Ovary (tissue), 10 donors: ENCODE data around the gene TTC31. TPM values are rescaled to one million over a fixed set of nuclear protein-coding genes. Genes with fewer than 3 reads are reported as not detected.

Experiments used
- DNase-seq, 5 donors: peaks; one replicate each; pipeline ENCODE4 v3.0.0-alpha.2; 2019 to 2020
- H3K27ac ChIP-seq, 2 donors: fragments of 200-600 bp; one replicate each; pipeline versions ENCODE4 v1.5.1 to v1.8.0; 2019 to 2022
- H3K27me3 ChIP-seq: fragments of 200-600 bp; one replicate; pipeline ENCODE4 v1.8.0; 2022
- H3K36me3 ChIP-seq: fragments of 200-600 bp; sonication (generic); one replicate; pipeline ENCODE4 v1.5.1; 2019
- H3K4me1 ChIP-seq: one replicate; pipeline ENCODE4 v1.8.1; 2013; ENCODE audit warnings: mild to moderate bottlenecking, moderate library complexity; ENCODE audit not compliant: insufficient read depth
- H3K4me3 ChIP-seq: fragments of 200-600 bp; sonication (generic); one replicate; pipeline ENCODE4 v1.5.1; 2017
- H3K9me3 ChIP-seq, 2 donors: fragments of 200-600 bp in 1 of 2; sonication (generic) in 1 of 2; one replicate each; pipeline versions ENCODE4 v1.5.1 to v1.8.1; 2013 to 2019; ENCODE audit warnings: mild to moderate bottlenecking in 1 of 2, moderate library complexity in 1 of 2
- EP300 ChIP-seq: sonication (generic); formaldehyde crosslinking; IDR thresholded peaks from one replicate; pipeline ENCODE4 v1.6.1; 2017; ENCODE audit warnings: antibody characterized with exemption
- POLR2A ChIP-seq: fragments of 450-650 bp; IDR thresholded peaks from one replicate; pipeline ENCODE4 v1.6.1; 2017; ENCODE audit warnings: antibody characterized with exemption, mild to moderate bottlenecking, moderate library complexity
- WGBS, 3 donors: extraction: QIAGEN DNeasy Blood & Tissue Kit in 1 of 3; methylation state at CpG; one replicate each; pipeline versions ENCODE4 v1.1.5 to v1.1.7; 2013 to 2017; 5-methylcytosine and 5-hydroxymethylcytosine counted together
- intact Hi-C, 4 donors: fragments of 100-400 bp; cut with DNase I; formaldehyde crosslinking; loops; one replicate each; pipeline versions ENCODE4 v1.11.0 to v1.15.1; 2022 to 2023
- long read RNA-seq, 3 donors: library from polyadenylated mRNA in 2 of 3; unstranded in 2 of 3; transcript quantifications; one replicate each; pipeline ENCODE4 v2.0.0 and lab custom pipeline, GENCODE V29; 2021 to 2026
- polyA plus RNA-seq, 2 donors: library from polyadenylated mRNA; stranded (reverse); fragments of 200-250 nt in 1 of 2; fragments of 350-450 nt in 1 of 2; fragmentation: Illumina TruSeq in 1 of 2; extraction: RNeasy Lipid Tissue Mini Kit (QIAGEN cat#74804) in 1 of 2; gene quantifications; one replicate each; pipeline ENCODE4 v1.2.3, GENCODE V29; 2013 to 2014
- total RNA-seq, 7 donors: library from RNA; depleted of rRNA in 2 of 7; stranded (reverse); fragments of >200 nt in 2 of 7; fragmentation: NEBNext Ultra II Directional in 3 of 7; extraction: Animal tissue kit (Norgen Biotek cat#: 25700) in 3 of 7; gene quantifications; one replicate each; pipeline versions ENCODE4 v1.1.0 to v1.2.4, GENCODE V29; 2016 to 2023
- TF ChIP-seq, protein P1 (sequence below), 3 donors: fragments of 450-650 bp in 2 of 3; fragments of 200-600 bp in 1 of 3; IDR thresholded peaks; one replicate each; pipeline versions ENCODE4 v1.5.1 to v1.8.0; 2016 to 2022; ENCODE audit warnings: antibody characterized with exemption in 3 of 3, mild to moderate bottlenecking in 1 of 3
- donor health status: DM: no; HTN: no; CAD: no; lungs with moderate emphysema.
- donor health status: DM: no; HTN: no; CAD: no.
- donor health status: Bipolar disorder and iron deficiency.
- donor health status: DM: yes; HTN: yes; CAD: no.
- donor health status: DM: no; HTN: no; CAD: no.
- donor health status: DM: yes; HTN: yes; CAD: no.

Gene TTC31
- total RNA-seq = 10 to 100 TPM; 15.1 to 21.7 (median 15.7) TPM
- polyA plus RNA-seq = 10 to 100 TPM; 12.9 to 18.0 TPM
- long read RNA-seq, donor 1, transcript TTC31-201 (13 exons, 3,235 nt) = major isoform, 7 of 31 reads
- long read RNA-seq, donor 1, partial matches to known transcripts = 4 of 31 reads
- long read RNA-seq, donor 1, other reads (novel, unspliced or antisense) = 18 of 31 reads
- long read RNA-seq, donor 2, partial matches to known transcripts = 0 of 1 reads
- long read RNA-seq, donor 2, other reads (novel, unspliced or antisense) = 0 of 1 reads
- long read RNA-seq, donor 3, transcript TTC31-201 (13 exons, 3,235 nt) = major isoform, 5 of 34 reads
- long read RNA-seq, donor 3, partial matches to known transcripts = 5 of 34 reads
- long read RNA-seq, donor 3, other reads (novel, unspliced or antisense) = 23 of 34 reads

DNA sequence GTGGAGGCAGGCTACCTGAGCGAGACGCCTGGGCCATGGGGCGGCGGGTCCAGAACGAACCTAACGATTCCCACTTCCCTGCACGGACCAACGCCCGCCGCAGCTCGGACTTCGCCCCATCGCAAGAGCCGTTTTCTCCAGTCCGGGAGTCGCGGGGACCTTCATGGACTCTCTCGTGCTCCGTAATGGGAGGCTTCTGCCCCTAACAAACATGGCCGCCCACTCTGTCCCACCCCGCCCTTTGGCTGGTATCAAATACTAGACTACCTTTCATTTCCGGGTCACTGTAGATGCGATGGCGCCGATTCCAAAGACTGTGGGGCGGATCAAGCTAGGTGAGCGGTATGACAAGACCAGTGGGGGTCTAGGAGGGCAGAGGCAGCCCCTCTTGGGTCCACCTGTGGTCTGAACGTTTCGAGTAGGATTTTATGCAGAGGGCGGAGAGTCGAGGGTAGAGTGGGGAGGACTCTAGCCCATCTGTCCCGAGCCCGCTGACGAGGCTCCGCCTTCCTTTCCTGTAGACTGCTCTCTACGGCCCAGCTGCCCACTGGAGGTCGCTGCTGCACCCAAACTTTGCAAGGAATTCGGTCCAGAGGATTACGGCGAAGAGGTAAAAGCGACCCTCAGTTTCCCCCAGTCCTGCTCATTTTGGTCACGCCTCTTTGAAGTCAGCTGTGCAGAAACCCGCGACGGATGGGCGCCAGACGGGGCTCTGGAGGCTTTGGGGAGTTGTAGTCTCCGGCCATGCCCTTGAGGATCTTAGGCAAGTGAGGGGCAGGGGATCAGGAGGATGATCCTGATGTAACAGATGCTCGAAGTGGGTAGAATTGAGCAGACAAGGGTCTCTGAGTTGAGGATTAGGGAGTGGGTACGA is at the start of gene TTC31, which contains the start of gene CCDC142:
TTC31 (plus strand) TSS at position 281 of the 874 bp plus-strand sequence; CDS start at position 296, 15 bp downstream.
CCDC142 (minus strand) TSS at position 198 of the 874 bp plus-strand sequence; CDS start at position 37, 161 bp downstream.
- peak; percentile 94 to 97 (median 94) for DNase-seq
- no peaks in the 10 kb centered on the region for H3K36me3 ChIP-seq
- peaks cover 8% of the 10 kb centered on the region for H3K4me1 ChIP-seq
- intact Hi-C loops = loop anchor here in 2 of 4 donors (5.0 kb wide), 2 partner anchors 49 to 104 kb away; no protein-coding TSS in a partner anchor
- peak within 1 kb of the TSS; percentile 86 to 87 for H3K27ac ChIP-seq
- no peaks in the 10 kb centered on the region for H3K9me3 ChIP-seq
- H3K4me3 ChIP-seq = peak within 1 kb of the TSS; percentile 48
- H3K27me3 ChIP-seq = no peaks in the 10 kb centered on the region
- 0% methylated on average over 50 of the region's 50 CpGs for WGBS, 3 donors
- TF ChIP-seq, protein P1, sequence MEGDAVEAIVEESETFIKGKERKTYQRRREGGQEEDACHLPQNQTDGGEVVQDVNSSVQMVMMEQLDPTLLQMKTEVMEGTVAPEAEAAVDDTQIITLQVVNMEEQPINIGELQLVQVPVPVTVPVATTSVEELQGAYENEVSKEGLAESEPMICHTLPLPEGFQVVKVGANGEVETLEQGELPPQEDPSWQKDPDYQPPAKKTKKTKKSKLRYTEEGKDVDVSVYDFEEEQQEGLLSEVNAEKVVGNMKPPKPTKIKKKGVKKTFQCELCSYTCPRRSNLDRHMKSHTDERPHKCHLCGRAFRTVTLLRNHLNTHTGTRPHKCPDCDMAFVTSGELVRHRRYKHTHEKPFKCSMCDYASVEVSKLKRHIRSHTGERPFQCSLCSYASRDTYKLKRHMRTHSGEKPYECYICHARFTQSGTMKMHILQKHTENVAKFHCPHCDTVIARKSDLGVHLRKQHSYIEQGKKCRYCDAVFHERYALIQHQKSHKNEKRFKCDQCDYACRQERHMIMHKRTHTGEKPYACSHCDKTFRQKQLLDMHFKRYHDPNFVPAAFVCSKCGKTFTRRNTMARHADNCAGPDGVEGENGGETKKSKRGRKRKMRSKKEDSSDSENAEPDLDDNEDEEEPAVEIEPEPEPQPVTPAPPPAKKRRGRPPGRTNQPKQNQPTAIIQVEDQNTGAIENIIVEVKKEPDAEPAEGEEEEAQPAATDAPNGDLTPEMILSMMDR (IDR thresholded peaks at IDR 0.05) = peak; percentile 76 to 87 (median 83)
- TF ChIP-seq POLR2A (peak; percentile 53), EP300 (peak; percentile 24)

DNA sequence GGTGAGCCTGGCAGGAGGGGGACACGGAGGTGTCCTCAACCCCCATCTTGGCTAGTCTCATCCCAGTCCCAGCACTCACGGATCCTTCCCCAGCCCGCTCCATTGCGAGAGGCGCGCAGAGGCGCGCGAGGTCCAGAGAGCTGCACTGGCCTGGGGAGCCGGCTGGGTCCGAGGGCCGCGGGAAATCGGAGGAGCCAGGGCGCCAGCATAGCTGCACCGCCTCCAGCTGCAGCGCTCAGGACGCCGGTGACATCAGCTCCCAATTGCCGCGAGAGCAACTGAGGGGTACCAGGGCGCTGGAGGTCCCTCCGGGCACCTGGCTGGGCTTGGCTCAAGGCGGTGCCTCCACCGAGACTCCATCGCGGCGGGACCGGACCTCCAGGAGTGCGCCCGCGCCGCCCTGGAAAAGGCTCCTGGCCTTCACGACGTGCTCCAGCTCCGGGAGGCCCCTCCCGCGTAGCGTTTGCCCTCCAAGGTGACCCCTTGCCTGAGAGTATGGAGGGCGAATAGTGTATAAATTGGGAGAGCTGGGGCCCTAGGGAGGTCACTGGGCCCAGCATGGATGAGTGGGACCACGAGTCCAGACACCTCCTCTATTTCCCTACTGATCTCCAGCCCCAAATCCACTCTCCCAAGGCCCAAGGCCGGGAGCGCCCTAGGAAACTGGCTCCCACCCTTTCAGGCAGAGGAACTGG is 46.6 kb upstream of the TTC31 start:
- H3K9me3 ChIP-seq = no peaks in the 10 kb centered on the region
- WGBS, 3 donors = 70 to 71% (median 71%) methylated on average over 43 of the region's 43 CpGs
- H3K36me3 ChIP-seq = no peaks in the 10 kb centered on the region
- H3K27me3 ChIP-seq = no peaks in the 10 kb centered on the region
- H3K4me3 ChIP-seq = no peak overlapping the region
- H3K27ac ChIP-seq = no peak overlapping the region
- H3K4me1 ChIP-seq = peaks cover 7% of the 10 kb centered on the region
- intact Hi-C loops = no loop called here
- DNase-seq = no peak
- no peak for TF ChIP-seq EP300
- TF ChIP-seq, protein P1 (IDR thresholded peaks at IDR 0.05) = no peak
- TF ChIP-seq POLR2A = no peak

- H3K4me1 ChIP-seq = peaks cover 7% of the 10 kb centered on the region
Measured at GRCh38 chr2:74436848-74437695, 45.8 kb upstream of the TTC31 start.

More at GRCh38 chr2:74436848-74437695, 45.8 kb upstream of the TTC31 start:
- no peak for DNase-seq
- intact Hi-C loops = no loop called here
- H3K4me3 ChIP-seq = no peak overlapping the region
- 62 to 77% (median 74%) methylated on average over 6 of the region's 6 CpGs for WGBS, 3 donors
- no peaks in the 10 kb centered on the region for H3K9me3 ChIP-seq
- no peaks in the 10 kb centered on the region for H3K36me3 ChIP-seq
- no peak for TF ChIP-seq EP300
- no peak for TF ChIP-seq POLR2A
- TF ChIP-seq, protein P1 (IDR thresholded peaks at IDR 0.05) = no peak
- H3K27ac ChIP-seq = no peak overlapping the region
- H3K27me3 ChIP-seq = no peaks in the 10 kb centered on the region
